Endothelial cell of umbilical vein (primary cell): ENCODE results near the gene FEZF2. TPM values are rescaled to one million over a fixed set of nuclear protein-coding genes. Genes with fewer than 3 reads are reported as not detected.

Experiments used
- BruUV-seq: library from RNA; stranded (reverse); fragments of 400-500 nt; replicated peaks from 2 replicates; lab custom pipeline; 2021; lab: Mats Ljungman, UMichigan
- CTCF ChIA-PET: fragments of 300-600, 350-600 bp; sonication (Branson Sonifier 250); formaldehyde crosslinking; loops from one replicate; lab custom pipeline; 2021; ENCODE audit warnings: antibody characterized with exemption, inconsistent platforms; lab: Charles Lee
- POLR2A ChIA-PET: fragments of 300-600, 350-600 bp; sonication (Branson Sonifier 250); formaldehyde crosslinking; loops from one replicate; lab custom pipeline; 2021; ENCODE audit warnings: antibody characterized with exemption, inconsistent platforms; lab: Charles Lee
- DNase-seq: peaks from one replicate; pipeline ENCODE4 v3.0.0-alpha.2; 2011; ENCODE audit warnings: low read depth, low spot score
- FAIRE-seq: peaks from 2 replicates; lab custom pipeline; 2011; peaks lifted over from hg19 to GRCh38; lab: Jason Lieb, UNC
- H2AFZ ChIP-seq: 2 replicates; pipeline ENCODE4 v1.6.0; 2012; ENCODE audit warnings: low read depth, low read length, control low read depth, inconsistent platforms
- H3K27ac ChIP-seq: 2 replicates; pipeline ENCODE4 v1.5.1; 2011; ENCODE audit warnings: low read depth, mild to moderate bottlenecking, control low read depth, low read length, moderate library complexity; ENCODE audit not compliant: insufficient read depth
- H3K27me3 ChIP-seq, 2 experiments: 2 replicates each; pipeline versions ENCODE4 v1.6.0 to v1.6.1; 2011; ENCODE audit warnings: low read length in 2 of 2, mixed read lengths in 1 of 2; ENCODE audit not compliant: control insufficient read depth in 2 of 2, insufficient read depth in 2 of 2
- H3K36me3 ChIP-seq, 2 experiments: 2 replicates in 1 of 2; 3 replicates in 1 of 2; pipeline ENCODE4 v1.5.1; 2011; ENCODE audit warnings: low read length in 2 of 2, mild to moderate bottlenecking in 1 of 2, moderate library complexity in 1 of 2; ENCODE audit not compliant: control insufficient read depth in 2 of 2, insufficient read depth in 2 of 2; ENCODE audit errors: extremely low read depth in 1 of 2
- H3K4me1 ChIP-seq: 3 replicates; pipeline ENCODE4 v1.5.1; 2011; ENCODE audit warnings: mild to moderate bottlenecking, low read length; ENCODE audit not compliant: control insufficient read depth, insufficient read depth; ENCODE audit errors: extremely low read depth
- H3K4me2 ChIP-seq: 2 replicates; pipeline ENCODE4 v1.6.1; 2011; ENCODE audit warnings: low read length, control low read depth, mixed read lengths; ENCODE audit not compliant: insufficient read depth
- H3K4me3 ChIP-seq, 3 experiments: fragments of 200-600 bp in 1 of 3; sonication (generic), shearing (Covaris generic) in 1 of 3; replicated peaks in 1 of 3; 2 replicates each; pipeline ENCODE4 v1.5.1; 2011 to 2016; ENCODE audit warnings: control low read depth in 3 of 3, low read length in 3 of 3, mild to moderate bottlenecking in 2 of 3, inconsistent platforms in 1 of 3, low read depth in 1 of 3, moderate library complexity in 1 of 3; ENCODE audit not compliant: insufficient read depth in 1 of 3
- H3K79me2 ChIP-seq: 2 replicates; pipeline ENCODE4 v1.6.0; 2012; ENCODE audit warnings: low read length, inconsistent platforms; ENCODE audit not compliant: control insufficient read depth, insufficient read depth
- H3K9ac ChIP-seq: replicated peaks from 2 replicates; pipeline ENCODE3; 2011; ENCODE audit warnings: low read length, control low read depth; ENCODE audit not compliant: insufficient read depth; ENCODE audit errors: extremely low read depth
- H3K9me1 ChIP-seq: replicated peaks from 3 replicates; pipeline ENCODE4 v1.6.0; 2011; ENCODE audit warnings: mild to moderate bottlenecking, low read length; ENCODE audit not compliant: control insufficient read depth, insufficient read depth; ENCODE audit errors: extremely low read depth
- H3K9me3 ChIP-seq: replicated peaks from 2 replicates; pipeline ENCODE4 v1.5.1; 2012; ENCODE audit warnings: low read length, inconsistent platforms; ENCODE audit not compliant: control insufficient read depth, insufficient read depth
- H4K20me1 ChIP-seq: replicated peaks from 2 replicates; pipeline ENCODE3; 2011; ENCODE audit warnings: mild to moderate bottlenecking, low read length; ENCODE audit not compliant: control insufficient read depth, insufficient read depth; ENCODE audit errors: extremely low read depth
- EZH2 ChIP-seq: IDR thresholded peaks from 2 replicates; pipeline ENCODE4 v1.6.1; 2012; ENCODE audit warnings: borderline replicate concordance, low read depth, mild to moderate bottlenecking, moderate library complexity, low read length, inconsistent platforms; ENCODE audit not compliant: severe bottlenecking
- FOS ChIP-seq: IDR thresholded peaks from 2 replicates; pipeline ENCODE4 v1.6.1; 2011; ENCODE audit warnings: mild to moderate bottlenecking, low read length, moderate library complexity, borderline replicate concordance; ENCODE audit not compliant: insufficient read depth
- GATA2 ChIP-seq: IDR thresholded peaks from 2 replicates; pipeline ENCODE4 v1.7.0; 2011; ENCODE audit warnings: low read depth, mild to moderate bottlenecking, moderate library complexity, mixed read lengths, low read length; ENCODE audit not compliant: insufficient read length, insufficient read depth
- JUN ChIP-seq: IDR thresholded peaks from 2 replicates; pipeline ENCODE4 v1.6.1; 2011; ENCODE audit warnings: borderline replicate concordance, low read depth; ENCODE audit not compliant: insufficient read length, insufficient read depth
- MYC ChIP-seq: IDR thresholded peaks from one replicate; pipeline ENCODE4 v1.6.1; 2011; ENCODE audit warnings: mild to moderate bottlenecking, low read depth, low read length
- POLR2A ChIP-seq: IDR thresholded peaks from 2 replicates; pipeline ENCODE4 v1.6.1; 2012; ENCODE audit warnings: low read depth, mild to moderate bottlenecking, control low read depth, low read length
- POLR2AphosphoS5 ChIP-seq: IDR thresholded peaks from 2 replicates; pipeline ENCODE4 v1.6.1; 2012; ENCODE audit warnings: low read depth, mild to moderate bottlenecking, control low read depth, low read length, moderate library complexity; ENCODE audit not compliant: insufficient read depth
- dilution Hi-C: fragments of 300-500 bp; cut with MboI; formaldehyde crosslinking; loops from one replicate; pipeline ENCODE4 v1.15.0; 2019; ENCODE audit warnings: low sequenced_read_pairs; ENCODE audit not compliant: extremely low pct_ligation_motif_present
- intact Hi-C: fragments of 100-400 bp; cut with micrococcal nuclease; formaldehyde crosslinking; loops from one replicate; pipeline ENCODE4 v1.10.0; 2022
- polyA plus RNA-seq, 4 experiments: library from polyadenylated mRNA; depleted of rRNA in 3 of 4; stranded (reverse) in 3 of 4; unstranded in 1 of 4; fragments of >200 nt; gene quantifications; 2 replicates each; pipeline versions ENCODE4 v1.2.1 to v1.2.3, GENCODE V29; 2011 to 2012; ENCODE audit warnings: missing spikeins in 1 of 4
- total RNA-seq: library from RNA; stranded (reverse); gene quantifications from 2 replicates; pipeline ENCODE4 v1.2.3, GENCODE V29; 2021
- TF ChIP-seq, protein P1 (sequence below), 2 donors: IDR thresholded peaks; 1 replicate in 1 of 2; 2 replicates in 1 of 2; pipeline ENCODE4 v1.5.1; 2011; ENCODE audit warnings: low read length in 2 of 2, mild to moderate bottlenecking in 2 of 2, moderate library complexity in 2 of 2, control low read depth in 1 of 2, inconsistent platforms in 1 of 2, low read depth in 1 of 2; ENCODE audit not compliant: insufficient read depth in 1 of 2; ENCODE audit errors: extremely low read depth in 1 of 2
- TF ChIP-seq, protein P2 (sequence below): IDR thresholded peaks from 2 replicates; pipeline ENCODE4 v1.6.1; 2011; ENCODE audit not compliant: insufficient read depth, insufficient read length

The FEZF2 gene
- total and polyA plus RNA-seq, 2 donors (not counting 3 experiments of a cell fraction or from before 2014, with no cell fraction given), result not detected

DNA sequence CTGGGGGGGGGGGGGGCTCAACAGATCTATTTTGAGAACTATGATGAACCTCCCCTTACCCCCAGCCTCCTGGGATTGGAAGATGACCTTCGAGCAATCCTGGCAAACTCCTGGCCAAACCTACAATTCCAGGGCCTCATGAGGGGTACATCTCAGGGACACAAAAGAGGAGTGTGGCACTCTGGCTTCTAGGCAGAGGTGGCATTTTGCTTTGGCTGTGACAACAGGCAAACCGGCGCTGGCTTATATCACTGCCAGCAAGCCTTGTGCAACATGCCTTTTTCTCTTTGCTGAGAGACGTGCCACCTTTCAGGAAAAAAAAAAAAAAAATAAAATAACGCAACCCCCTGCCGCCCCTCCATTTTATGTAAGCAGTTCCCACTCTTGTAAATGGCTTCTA, 31.8 kb upstream of the FEZF2 start:
- Histone ChIP-seq H4K20me1 (no peaks in the 10 kb centered on the region), H3K9me1 (no peaks in the 10 kb centered on the region), H3K27ac (no peak overlapping the region), H3K9me3 (no peaks in the 10 kb centered on the region), H3K4me1 (no peaks in the 10 kb centered on the region), H3K4me2 (no peak overlapping the region), H3K27me3 (peaks cover 4 to 5% of the 10 kb centered on the region in 2 experiments), H3K4me3 (no peak overlapping the region), H3K36me3 (no peaks in the 10 kb centered on the region), H3K79me2 (no peaks in the 10 kb centered on the region), H3K9ac (no peak overlapping the region), H2AFZ (no peak overlapping the region)
- dilution Hi-C loops, result no loop called here
- intact Hi-C loops, result no loop called here
- POLR2A ChIA-PET, result no interaction called here
- FAIRE-seq, result no peak
- DNase-seq, result no peak
- no peak for TF ChIP-seq GATA2
- no peak for TF ChIP-seq FOS
- no peak for TF ChIP-seq EZH2
- TF ChIP-seq POLR2A, result no peak
- TF ChIP-seq, protein P1, sequence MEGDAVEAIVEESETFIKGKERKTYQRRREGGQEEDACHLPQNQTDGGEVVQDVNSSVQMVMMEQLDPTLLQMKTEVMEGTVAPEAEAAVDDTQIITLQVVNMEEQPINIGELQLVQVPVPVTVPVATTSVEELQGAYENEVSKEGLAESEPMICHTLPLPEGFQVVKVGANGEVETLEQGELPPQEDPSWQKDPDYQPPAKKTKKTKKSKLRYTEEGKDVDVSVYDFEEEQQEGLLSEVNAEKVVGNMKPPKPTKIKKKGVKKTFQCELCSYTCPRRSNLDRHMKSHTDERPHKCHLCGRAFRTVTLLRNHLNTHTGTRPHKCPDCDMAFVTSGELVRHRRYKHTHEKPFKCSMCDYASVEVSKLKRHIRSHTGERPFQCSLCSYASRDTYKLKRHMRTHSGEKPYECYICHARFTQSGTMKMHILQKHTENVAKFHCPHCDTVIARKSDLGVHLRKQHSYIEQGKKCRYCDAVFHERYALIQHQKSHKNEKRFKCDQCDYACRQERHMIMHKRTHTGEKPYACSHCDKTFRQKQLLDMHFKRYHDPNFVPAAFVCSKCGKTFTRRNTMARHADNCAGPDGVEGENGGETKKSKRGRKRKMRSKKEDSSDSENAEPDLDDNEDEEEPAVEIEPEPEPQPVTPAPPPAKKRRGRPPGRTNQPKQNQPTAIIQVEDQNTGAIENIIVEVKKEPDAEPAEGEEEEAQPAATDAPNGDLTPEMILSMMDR (IDR thresholded peaks at IDR 0.05; ENCODE audit: extremely low read depth in 1 of 2, insufficient read depth in 1 of 2, low read depth in 1 of 2, low read length in 2 of 2), result no peak
- no peak for TF ChIP-seq JUN
- no peak for TF ChIP-seq MYC
- TF ChIP-seq, protein P2, sequence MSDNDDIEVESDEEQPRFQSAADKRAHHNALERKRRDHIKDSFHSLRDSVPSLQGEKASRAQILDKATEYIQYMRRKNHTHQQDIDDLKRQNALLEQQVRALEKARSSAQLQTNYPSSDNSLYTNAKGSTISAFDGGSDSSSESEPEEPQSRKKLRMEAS, result no peak
- no peak for TF ChIP-seq POLR2AphosphoS5
- BruUV-seq, result no TSS peak
- CTCF ChIA-PET, result no interaction called here
